ENCODE data around the gene THSD4.

DNA sequence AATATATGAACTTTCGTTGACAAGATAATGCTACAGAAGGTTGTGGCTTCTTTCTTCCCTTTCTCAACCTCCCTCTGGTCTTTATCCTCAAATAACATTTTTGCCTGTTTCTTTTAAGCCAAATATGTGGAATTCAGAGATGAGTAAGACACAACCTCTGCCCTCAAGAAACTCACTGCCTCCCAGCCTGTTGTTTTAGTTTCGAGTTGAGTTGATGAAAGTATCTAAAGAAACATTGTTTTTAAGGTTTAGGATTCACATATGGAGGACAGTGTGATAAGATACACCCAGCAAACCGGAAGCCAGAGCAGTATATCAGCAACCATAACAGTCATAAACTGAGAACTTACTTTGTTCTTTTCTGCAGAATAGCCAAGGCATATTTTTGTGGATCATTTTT is 218.6 kb downstream of the THSD4 start:
- TF ChIP-seq, protein P1, sequence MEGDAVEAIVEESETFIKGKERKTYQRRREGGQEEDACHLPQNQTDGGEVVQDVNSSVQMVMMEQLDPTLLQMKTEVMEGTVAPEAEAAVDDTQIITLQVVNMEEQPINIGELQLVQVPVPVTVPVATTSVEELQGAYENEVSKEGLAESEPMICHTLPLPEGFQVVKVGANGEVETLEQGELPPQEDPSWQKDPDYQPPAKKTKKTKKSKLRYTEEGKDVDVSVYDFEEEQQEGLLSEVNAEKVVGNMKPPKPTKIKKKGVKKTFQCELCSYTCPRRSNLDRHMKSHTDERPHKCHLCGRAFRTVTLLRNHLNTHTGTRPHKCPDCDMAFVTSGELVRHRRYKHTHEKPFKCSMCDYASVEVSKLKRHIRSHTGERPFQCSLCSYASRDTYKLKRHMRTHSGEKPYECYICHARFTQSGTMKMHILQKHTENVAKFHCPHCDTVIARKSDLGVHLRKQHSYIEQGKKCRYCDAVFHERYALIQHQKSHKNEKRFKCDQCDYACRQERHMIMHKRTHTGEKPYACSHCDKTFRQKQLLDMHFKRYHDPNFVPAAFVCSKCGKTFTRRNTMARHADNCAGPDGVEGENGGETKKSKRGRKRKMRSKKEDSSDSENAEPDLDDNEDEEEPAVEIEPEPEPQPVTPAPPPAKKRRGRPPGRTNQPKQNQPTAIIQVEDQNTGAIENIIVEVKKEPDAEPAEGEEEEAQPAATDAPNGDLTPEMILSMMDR (IDR thresholded peaks at IDR 0.05; ENCODE audit: low read length), result no peak
- TF ChIP-seq EZH2 (IDR thresholded peaks at IDR 0.05; ENCODE audit: borderline replicate concordance, low read length), result no peak
